GM12878 (cell line): ENCODE results near the gene HOXA2. TPM values are rescaled to one million over a fixed set of nuclear protein-coding genes. Genes with fewer than 3 reads are reported as not detected.

Source experiments
- ATAC-seq: fragments of 200-7000 bp; cut with Tn5 transposase; 3 replicates; pipeline ENCODE4 v1.9.1; 2020; ENCODE audit warnings: mild to moderate bottlenecking, moderate library complexity
- BruUV-seq: library from RNA; stranded (reverse); fragments of 400-500 nt; replicated peaks from 2 replicates; lab custom pipeline; 2021; lab: Mats Ljungman, UMichigan
- CTCF ChIA-PET: fragments of 300-600 bp; sonication (Branson Sonifier 250); formaldehyde crosslinking; extraction: SDS; loops from one replicate; lab custom pipeline; 2021; ENCODE audit warnings: inconsistent platforms; lab: Yijun Ruan, JAX
- POLR2A ChIA-PET: fragments of 350-600 bp; formaldehyde crosslinking; extraction: SDS; loops from one replicate; lab custom pipeline; 2021; ENCODE audit warnings: inconsistent platforms; lab: Charles Lee
- RAD21 ChIA-PET: fragments of 300-600 bp; sonication (Branson Sonifier 250); formaldehyde crosslinking; loops from one replicate; lab custom pipeline; 2023; ENCODE audit warnings: antibody characterized with exemption; ENCODE audit not compliant: unreplicated experiment; lab: Charles Lee
- SMC1A ChIA-PET: fragments of 300-600 bp; sonication (Branson Sonifier 250); formaldehyde crosslinking; loops from one replicate; lab custom pipeline; 2023; ENCODE audit not compliant: unreplicated experiment, uncharacterized antibody; lab: Charles Lee
- DNase-seq: peaks from one replicate; pipeline ENCODE4 v3.0.0-alpha.2; 2011; ENCODE audit warnings: low read depth, low spot score
- FAIRE-seq: peaks from 3 replicates; lab custom pipeline; 2011; peaks lifted over from hg19 to GRCh38; lab: Jason Lieb, UNC
- H2AFZ ChIP-seq: 2 replicates; pipeline ENCODE4 v1.6.0; 2011; ENCODE audit warnings: low read depth, low read length, control low read depth; ENCODE audit not compliant: control insufficient read depth
- H3K27ac ChIP-seq: 2 replicates; pipeline ENCODE4 v1.5.1; 2011; ENCODE audit warnings: control low read depth; ENCODE audit not compliant: control insufficient read depth, insufficient read depth
- H3K27me3 ChIP-seq, 2 experiments: replicated peaks in 1 of 2; 2 replicates each; pipeline versions ENCODE4 v1.6.0 to v1.6.1; 2011; ENCODE audit warnings: low read length in 1 of 2; ENCODE audit not compliant: control insufficient read depth in 2 of 2, insufficient read depth in 2 of 2
- H3K36me3 ChIP-seq, 2 experiments: 2 replicates each; pipeline ENCODE4 v1.5.1; 2011; ENCODE audit warnings: low read length in 1 of 2; ENCODE audit not compliant: control insufficient read depth in 2 of 2, insufficient read depth in 2 of 2
- H3K4me1 ChIP-seq: 2 replicates; pipeline ENCODE4 v1.6.1; 2011; ENCODE audit warnings: mild to moderate bottlenecking, low read length, moderate library complexity, mixed read lengths; ENCODE audit not compliant: control insufficient read depth, insufficient read depth
- H3K4me2 ChIP-seq: 2 replicates; pipeline ENCODE4 v1.6.0; 2011; ENCODE audit warnings: control low read depth; ENCODE audit not compliant: control insufficient read depth, insufficient read depth
- H3K4me3 ChIP-seq: fragments of 200-600 bp; sonication (generic); 2 replicates; pipeline ENCODE4 v1.5.1; 2016
- H3K79me2 ChIP-seq: 2 replicates; pipeline ENCODE4 v1.6.0; 2011; ENCODE audit warnings: low read length; ENCODE audit not compliant: control insufficient read depth, insufficient read depth
- H3K9ac ChIP-seq: 2 replicates; pipeline ENCODE4 v1.8.0; 2011; ENCODE audit warnings: low read length, control low read depth, mixed read lengths; ENCODE audit not compliant: control insufficient read depth, insufficient read depth
- H3K9me3 ChIP-seq: replicated peaks from 3 replicates; pipeline ENCODE4 v1.5.1; 2011; ENCODE audit warnings: mild to moderate bottlenecking, low read length; ENCODE audit not compliant: control insufficient read depth, insufficient read depth
- H4K20me1 ChIP-seq: 2 replicates; pipeline ENCODE4 v1.6.0; 2011; ENCODE audit not compliant: control insufficient read depth, insufficient read depth
- ATF7 ChIP-seq: fragments of 450-650 bp; IDR thresholded peaks from 2 replicates; pipeline ENCODE4 v1.6.1; 2016; ENCODE audit warnings: low read depth, mild to moderate bottlenecking
- CHD2 ChIP-seq: IDR thresholded peaks from 2 replicates; pipeline ENCODE4 v1.6.1; 2011; ENCODE audit warnings: low read depth, low read length, improper control_type of control experiment, borderline replicate concordance
- DPF2 ChIP-seq: fragments of 450-650 bp; IDR thresholded peaks from 2 replicates; pipeline ENCODE4 v1.6.1; 2017; ENCODE audit warnings: mild to moderate bottlenecking
- FOXK2 ChIP-seq: fragments of 450-650 bp; IDR thresholded peaks from 2 replicates; pipeline ENCODE4 v1.6.1; 2017; ENCODE audit warnings: mild to moderate bottlenecking, moderate library complexity
- GATAD2B ChIP-seq: fragments of 450-650 bp; conservative IDR thresholded peaks from 2 replicates; pipeline ENCODE4 v1.6.1; 2017; ENCODE audit warnings: low read depth, mild to moderate bottlenecking, moderate library complexity
- MYC ChIP-seq: IDR thresholded peaks from 2 replicates; pipeline ENCODE4 v1.6.1; 2011; ENCODE audit warnings: mild to moderate bottlenecking, low read length, moderate library complexity, inconsistent platforms; ENCODE audit not compliant: insufficient read depth, insufficient replicate concordance, insufficient read length, severe bottlenecking
- NBN ChIP-seq: fragments of 450-650 bp; IDR thresholded peaks from 2 replicates; pipeline ENCODE4 v1.6.1; 2016
- NFIC ChIP-seq: IDR thresholded peaks from 2 replicates; pipeline ENCODE4 v1.6.1; 2012; ENCODE audit warnings: low read depth, mild to moderate bottlenecking, inconsistent platforms, low read length, moderate library complexity
- NRF1 ChIP-seq: conservative IDR thresholded peaks from 2 replicates; pipeline ENCODE4 v1.6.1; 2011; ENCODE audit warnings: mild to moderate bottlenecking, low read depth, low read length, improper control_type of control experiment
- PML ChIP-seq: IDR thresholded peaks from 2 replicates; pipeline ENCODE4 v1.6.1; 2012; ENCODE audit warnings: low read length, inconsistent platforms
- RUNX3 ChIP-seq: IDR thresholded peaks from 2 replicates; pipeline ENCODE4 v1.6.1; 2012; ENCODE audit warnings: low read length, inconsistent platforms
- SMAD5 ChIP-seq: IDR thresholded peaks from 2 replicates; pipeline ENCODE4 v1.6.1; 2016; ENCODE audit warnings: antibody characterized with exemption, low read depth
- SMARCA5 ChIP-seq: fragments of 450-650 bp; IDR thresholded peaks from 2 replicates; pipeline ENCODE4 v1.6.1; 2017; ENCODE audit warnings: mild to moderate bottlenecking
- SMC3 ChIP-seq: IDR thresholded peaks from 2 replicates; pipeline ENCODE4 v1.6.1; 2011; ENCODE audit warnings: low read length, improper control_type of control experiment, borderline replicate concordance
- TBL1XR1 ChIP-seq: IDR thresholded peaks from 2 replicates; pipeline ENCODE4 v1.6.1; 2012; ENCODE audit warnings: low read depth, low read length, improper control_type of control experiment
- TCF12 ChIP-seq: IDR thresholded peaks from 2 replicates; pipeline ENCODE4 v1.6.1; 2011; ENCODE audit warnings: low read depth, mild to moderate bottlenecking, low read length
- YY1 ChIP-seq: IDR thresholded peaks from 2 replicates; pipeline ENCODE4 v1.6.1; 2011; ENCODE audit warnings: low read depth, mild to moderate bottlenecking, low read length
- ZBED1 ChIP-seq: IDR thresholded peaks from 2 replicates; pipeline ENCODE4 v1.6.1; 2016; ENCODE audit warnings: borderline replicate concordance
- WGBS: methylation state at CpG from one replicate; pipeline ENCODE4 v1.1.6; 2016; ENCODE audit warnings: low lambda C conversion rate; ENCODE audit not compliant: insufficient replicate concordance, insufficient coverage; ENCODE audit errors: missing lambda C conversion rate; 5-methylcytosine and 5-hydroxymethylcytosine counted together
- in situ Hi-C: fragments of 300-500 bp; cut with MboI; formaldehyde crosslinking; loops from 9 replicates; pipeline ENCODE4 v1.14.3; 2018; ENCODE audit warnings: mixed read lengths
- intact Hi-C: fragments of 100-400 bp; cut with micrococcal nuclease; formaldehyde crosslinking; loops from one replicate; pipeline ENCODE4 v1.14.2; 2022; ENCODE audit not compliant: unreplicated experiment
- polyA plus RNA-seq, 11 experiments: library from polyadenylated mRNA; depleted of rRNA in 4 of 11; unstranded in 6 of 11; stranded (reverse) in 5 of 11; fragments of >200 nt; fragmentation: Nextera tagmentation in 4 of 11; fragmentation: Illumina TruSeq in 1 of 11; extraction: Ambion mirVana in 4 of 11; extraction: Trizol in 1 of 11; gene quantifications; 1 replicate in 1 of 11; 2 replicates in 10 of 11; pipeline versions ENCODE4 v1.2.1 to v1.2.3, GENCODE V29; 2011 to 2016; ENCODE audit warnings: inconsistent platforms in 2 of 11, missing spikeins in 2 of 11, low read depth in 1 of 11
- total RNA-seq, 4 experiments: library from RNA; depleted of rRNA in 3 of 4; stranded (reverse); fragments of >200 nt in 3 of 4; fragmentation: Illumina TruSeq in 1 of 4; extraction: Trizol in 1 of 4; gene quantifications; 2 replicates each; pipeline versions ENCODE4 v1.2.1 to v1.2.3, GENCODE V29; 2013 to 2021
- TF ChIP-seq, protein P1 (sequence below): IDR thresholded peaks from 2 replicates; pipeline ENCODE4 v1.6.1; 2011; ENCODE audit warnings: low read depth, mild to moderate bottlenecking, low read length, moderate library complexity, borderline replicate concordance; ENCODE audit errors: extremely low read depth
- TF ChIP-seq, protein P2 (sequence below): fragments of 450-650 bp; formaldehyde crosslinking; IDR thresholded peaks from 2 replicates; pipeline ENCODE4 v1.4.0; 2022; ENCODE audit warnings: mild to moderate bottlenecking, moderate library complexity

HOXA2 gene
- total and polyA plus RNA-seq, 10 of the 15 experiments (the other 5 are each of a cell fraction or from before 2014, with no cell fraction given) = not detected

DNA sequence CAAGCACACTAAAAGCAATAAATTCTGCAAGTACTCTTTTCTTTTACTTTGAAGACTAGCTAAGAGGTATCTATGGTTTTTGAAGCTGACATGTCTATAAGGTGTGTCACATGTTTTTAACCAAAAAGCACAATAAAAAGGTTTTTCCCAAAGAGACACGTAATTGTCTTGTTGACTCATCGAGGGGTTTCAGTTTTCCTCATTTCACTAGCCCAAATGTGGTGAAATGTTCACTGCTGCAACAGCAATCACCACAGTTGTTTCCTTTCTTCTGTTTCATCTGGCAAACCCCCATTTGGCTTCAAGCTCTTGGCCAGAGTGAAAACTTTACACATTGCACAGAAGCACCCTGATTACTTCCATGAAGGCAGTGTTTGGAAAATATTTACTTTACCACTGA, 31.9 kb upstream of the HOXA2 start (continued):
- TF ChIP-seq MYC = no peak
- TF ChIP-seq ATF7 = peak; percentile 63; the same call in 1 of the 2 replicates
- TF ChIP-seq GATAD2B = no peak
- TF ChIP-seq FOXK2 = no peak
- peak; percentile 20; the same call in 1 of the 2 replicates for TF ChIP-seq DPF2
- TF ChIP-seq, protein P1, sequence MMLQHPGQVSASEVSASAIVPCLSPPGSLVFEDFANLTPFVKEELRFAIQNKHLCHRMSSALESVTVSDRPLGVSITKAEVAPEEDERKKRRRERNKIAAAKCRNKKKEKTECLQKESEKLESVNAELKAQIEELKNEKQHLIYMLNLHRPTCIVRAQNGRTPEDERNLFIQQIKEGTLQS = no peak
- no peak for TF ChIP-seq SMAD5
- no peak for TF ChIP-seq CHD2
- peak; percentile 60; the same call in 1 of the 2 replicates for TF ChIP-seq NFIC
- TF ChIP-seq YY1 = no peak
- no peak for TF ChIP-seq ZBED1
- TF ChIP-seq PML = no peak
- TF ChIP-seq, all 136 proteins: peak for 19

DNA sequence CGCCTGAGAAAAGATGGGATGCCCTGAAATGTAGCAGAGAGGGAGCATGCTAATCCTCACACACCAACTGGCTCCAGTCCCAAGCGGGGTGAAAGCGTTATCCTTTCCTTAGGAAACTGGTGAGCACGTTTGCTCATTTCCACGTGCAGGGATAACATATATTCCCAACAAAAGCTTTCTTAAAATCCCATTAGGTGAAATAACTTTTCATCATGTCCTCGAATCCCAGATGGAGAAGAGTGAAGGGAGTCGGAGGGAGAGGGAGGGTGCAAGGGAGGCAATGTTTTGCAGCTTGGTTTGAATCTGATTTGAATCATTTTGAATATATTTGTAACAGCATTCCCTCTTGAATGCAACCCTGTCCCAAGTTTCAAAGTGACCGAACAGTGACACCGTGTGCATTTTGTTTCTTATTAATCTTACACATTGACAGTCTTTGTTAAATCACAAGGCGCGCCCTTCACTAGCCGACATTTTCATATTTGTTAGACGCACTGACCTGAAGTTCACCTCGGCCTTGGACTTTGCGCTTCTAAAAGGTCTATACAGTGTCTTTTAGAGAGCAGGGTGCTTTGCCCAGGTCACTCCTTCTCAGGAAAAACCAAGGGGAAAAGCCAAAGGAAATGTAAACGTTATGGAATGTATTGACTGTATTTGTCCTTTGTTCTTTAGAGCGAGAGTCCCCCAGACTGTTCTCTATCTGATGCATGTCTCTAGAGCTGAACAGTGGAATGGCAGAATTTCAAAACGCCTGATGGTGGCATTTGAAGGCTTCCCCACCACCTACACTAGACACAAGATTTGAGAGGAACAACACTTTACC, 31.1 kb upstream of the HOXA2 start:
- BruUV-seq = no TSS peak
- H4K20me1 ChIP-seq = no peaks in the 10 kb centered on the region
- SMC1A ChIA-PET = interaction anchor here (0.8 to 2.2 kb wide), 5 partner anchors 16 to 439 kb away, joined by 3 to 7 read pairs (median 5); no protein-coding TSS in a partner anchor
- TF ChIP-seq RUNX3 (no peak), SMARCA5 (no peak), TBL1XR1 (no peak), TCF12 (no peak), ATF7 (no peak), SMC3 (no peak), NBN (no peak), NRF1 (no peak)
- TF ChIP-seq, protein P2, sequence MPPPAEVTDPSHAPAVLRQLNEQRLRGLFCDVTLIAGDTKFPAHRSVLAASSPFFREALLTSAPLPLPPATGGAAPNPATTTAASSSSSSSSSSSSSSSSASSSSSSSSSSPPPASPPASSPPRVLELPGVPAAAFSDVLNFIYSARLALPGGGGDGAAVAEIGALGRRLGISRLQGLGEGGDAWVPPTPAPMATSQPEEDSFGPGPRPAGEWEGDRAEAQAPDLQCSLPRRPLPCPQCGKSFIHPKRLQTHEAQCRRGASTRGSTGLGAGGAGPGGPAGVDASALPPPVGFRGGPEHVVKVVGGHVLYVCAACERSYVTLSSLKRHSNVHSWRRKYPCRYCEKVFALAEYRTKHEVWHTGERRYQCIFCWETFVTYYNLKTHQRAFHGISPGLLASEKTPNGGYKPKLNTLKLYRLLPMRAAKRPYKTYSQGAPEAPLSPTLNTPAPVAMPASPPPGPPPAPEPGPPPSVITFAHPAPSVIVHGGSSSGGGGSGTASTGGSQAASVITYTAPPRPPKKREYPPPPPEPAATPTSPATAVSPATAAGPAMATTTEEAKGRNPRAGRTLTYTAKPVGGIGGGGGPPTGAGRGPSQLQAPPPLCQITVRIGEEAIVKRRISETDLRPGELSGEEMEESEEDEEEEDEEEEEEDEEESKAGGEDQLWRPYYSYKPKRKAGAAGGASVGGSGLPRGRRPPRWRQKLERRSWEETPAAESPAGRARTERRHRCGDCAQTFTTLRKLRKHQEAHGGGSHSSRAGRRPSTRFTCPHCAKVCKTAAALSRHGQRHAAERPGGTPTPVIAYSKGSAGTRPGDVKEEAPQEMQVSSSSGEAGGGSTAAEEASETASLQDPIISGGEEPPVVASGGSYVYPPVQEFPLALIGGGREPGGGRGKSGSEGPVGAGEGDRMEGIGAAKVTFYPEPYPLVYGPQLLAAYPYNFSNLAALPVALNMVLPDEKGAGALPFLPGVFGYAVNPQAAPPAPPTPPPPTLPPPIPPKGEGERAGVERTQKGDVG (CRISPR knock-in tag) = no peak

More for the DNA sequence above, 31.1 kb upstream of the HOXA2 start:
- FAIRE-seq (no peak), DNase-seq (no peak), ATAC-seq (no peak)
- Histone ChIP-seq H3K9ac (no peak overlapping the region), H3K9me3 (no peaks in the 10 kb centered on the region; the same call in 2 of the 3 replicates), H3K27me3 (peaks cover 0 to 7% of the 10 kb centered on the region in 2 experiments; a peak in 1 of 4 replicates), H3K36me3 (no peaks in the 10 kb centered on the region), H3K4me2 (no peak overlapping the region), H3K79me2 (no peaks in the 10 kb centered on the region), H3K27ac (no peak overlapping the region), H3K4me3 (no peak overlapping the region), H2AFZ (no peak overlapping the region), H3K4me1 (no peaks in the 10 kb centered on the region; the same call in 1 of the 2 replicates)
- ChIA-PET CTCF (interaction anchor here (0.6 to 1.2 kb wide), 5 partner anchors 16 to 280 kb away, joined by 3 to 4 read pairs (median 3); no protein-coding TSS in a partner anchor), RAD21 (interaction anchor here (1.1 to 2.0 kb wide), 3 partner anchors 15 to 50 kb away, joined by 4 to 7 read pairs (median 6); no protein-coding TSS in a partner anchor), POLR2A (no interaction called here)
- WGBS = 69% methylated on average over 18 of the region's 18 CpGs
- in situ Hi-C loops (no loop called here), intact Hi-C loops (no loop called here)
